ENCODE measurements around the gene CDK2.
"Not testable (repeated sequence)": the region's sequence is repeated elsewhere in the genome, so short reads cannot be mapped to it uniquely, and the experiment has no call there.

The CDK2 gene

DNA sequence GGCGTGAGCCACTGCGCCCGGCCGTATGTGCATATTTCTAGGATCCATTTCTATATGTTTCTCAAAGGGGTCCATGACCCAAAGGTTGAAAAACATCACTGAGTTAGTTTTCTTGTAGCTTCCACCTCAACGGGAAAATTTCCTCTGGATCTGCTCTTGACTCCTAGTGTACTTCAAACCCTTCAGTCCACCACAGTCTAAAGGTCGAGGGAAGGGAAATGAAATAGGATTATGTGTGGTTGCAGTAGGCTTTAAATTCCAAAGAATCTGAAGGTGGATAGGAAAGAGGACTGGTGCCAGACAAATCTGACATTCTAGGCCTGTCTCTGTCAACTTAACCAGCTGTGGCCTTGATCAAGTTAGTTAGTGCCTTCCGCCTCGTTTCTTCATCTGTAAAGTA lies 28.7 kb downstream of the CDK2 start:
- no peak overlapping the region for H3K4me3 ChIP-seq (ENCODE audit: low read depth, low read length)
- TF ChIP-seq, protein P1, sequence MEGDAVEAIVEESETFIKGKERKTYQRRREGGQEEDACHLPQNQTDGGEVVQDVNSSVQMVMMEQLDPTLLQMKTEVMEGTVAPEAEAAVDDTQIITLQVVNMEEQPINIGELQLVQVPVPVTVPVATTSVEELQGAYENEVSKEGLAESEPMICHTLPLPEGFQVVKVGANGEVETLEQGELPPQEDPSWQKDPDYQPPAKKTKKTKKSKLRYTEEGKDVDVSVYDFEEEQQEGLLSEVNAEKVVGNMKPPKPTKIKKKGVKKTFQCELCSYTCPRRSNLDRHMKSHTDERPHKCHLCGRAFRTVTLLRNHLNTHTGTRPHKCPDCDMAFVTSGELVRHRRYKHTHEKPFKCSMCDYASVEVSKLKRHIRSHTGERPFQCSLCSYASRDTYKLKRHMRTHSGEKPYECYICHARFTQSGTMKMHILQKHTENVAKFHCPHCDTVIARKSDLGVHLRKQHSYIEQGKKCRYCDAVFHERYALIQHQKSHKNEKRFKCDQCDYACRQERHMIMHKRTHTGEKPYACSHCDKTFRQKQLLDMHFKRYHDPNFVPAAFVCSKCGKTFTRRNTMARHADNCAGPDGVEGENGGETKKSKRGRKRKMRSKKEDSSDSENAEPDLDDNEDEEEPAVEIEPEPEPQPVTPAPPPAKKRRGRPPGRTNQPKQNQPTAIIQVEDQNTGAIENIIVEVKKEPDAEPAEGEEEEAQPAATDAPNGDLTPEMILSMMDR (IDR thresholded peaks at IDR 0.05; ENCODE audit: low read depth, low read length), result no peak

DNA sequence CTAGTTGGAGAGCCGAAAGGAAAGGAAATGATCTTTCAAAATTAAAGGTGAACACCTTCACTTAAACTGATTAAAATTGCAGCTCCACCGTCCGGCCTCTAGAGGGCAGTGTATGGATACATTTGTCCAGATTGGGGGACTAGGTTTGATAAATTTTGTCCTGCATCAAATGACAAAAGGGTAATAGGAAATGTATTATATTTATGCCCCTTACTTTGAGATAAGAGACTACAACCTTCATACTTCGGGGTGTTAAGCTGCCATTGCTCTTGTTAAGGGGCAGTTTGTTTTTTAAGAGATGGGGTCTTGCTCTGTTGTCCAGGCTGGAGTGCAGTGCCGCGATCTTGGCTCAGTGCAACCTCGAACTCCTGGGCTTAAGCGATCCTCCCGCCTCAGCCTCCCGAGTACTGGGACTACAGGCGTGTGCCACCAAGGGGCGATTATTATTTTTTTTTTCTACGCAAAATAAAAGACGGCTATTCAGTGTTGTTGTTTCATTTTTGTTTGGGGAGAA lies 29.6 kb downstream of the CDK2 start:
- TF ChIP-seq, protein P1 (IDR thresholded peaks at IDR 0.05; ENCODE audit: low read depth, low read length), result peak; percentile 68
- H3K4me3 ChIP-seq (ENCODE audit: low read depth, low read length), result peak overlapping the region; percentile 73

DNA sequence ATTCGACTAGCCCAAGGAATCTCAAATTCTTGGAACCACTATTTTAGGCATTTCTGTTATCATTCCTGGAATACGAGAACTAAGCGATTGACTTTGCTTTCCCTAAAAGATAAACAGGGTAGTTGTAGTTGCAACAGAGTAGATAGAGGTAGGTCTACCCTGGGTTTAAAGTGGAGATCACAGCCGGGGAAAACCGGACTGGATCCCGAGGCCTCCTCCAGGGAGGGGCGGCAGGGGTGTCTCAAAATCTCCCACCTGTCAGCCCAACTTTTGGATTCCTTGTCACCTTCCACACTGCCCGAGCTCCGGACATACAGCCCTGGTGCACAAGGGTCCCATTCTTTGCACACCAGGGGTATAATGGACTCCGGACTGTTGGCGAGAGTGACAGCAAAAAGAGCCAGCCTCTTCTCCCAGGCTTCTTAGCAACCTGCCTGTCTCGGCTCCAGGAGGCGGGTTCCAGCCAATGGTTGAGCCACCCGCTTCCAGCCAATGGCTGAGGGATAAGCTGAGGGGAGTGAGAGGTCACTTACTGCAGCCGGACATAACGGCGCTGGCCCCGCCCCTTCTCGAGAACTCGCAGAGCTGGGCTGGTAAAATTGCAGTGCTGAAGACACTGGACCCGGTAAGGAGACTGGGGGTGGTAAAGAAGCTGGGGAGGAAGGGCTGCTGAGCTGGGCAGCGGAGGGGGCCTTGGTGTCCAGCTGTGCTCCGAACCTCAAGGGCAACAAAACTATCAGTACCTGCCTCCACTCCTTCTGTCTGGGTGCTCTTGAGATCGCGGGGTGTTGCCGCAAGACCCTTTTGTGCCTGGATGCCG lies 30.3 kb downstream of the CDK2 start, which contains the start of gene SUOX:
TSS of gene SUOX (plus strand) at position 562 of the 820 bp plus-strand sequence. CDS start 4,946 bp downstream, outside the sequence.
- TF ChIP-seq, protein P1 (IDR thresholded peaks at IDR 0.05; ENCODE audit: low read depth, low read length), result no peak
- H3K4me3 ChIP-seq (ENCODE audit: low read depth, low read length), result peak within 1 kb of the TSS; percentile 73

DNA sequence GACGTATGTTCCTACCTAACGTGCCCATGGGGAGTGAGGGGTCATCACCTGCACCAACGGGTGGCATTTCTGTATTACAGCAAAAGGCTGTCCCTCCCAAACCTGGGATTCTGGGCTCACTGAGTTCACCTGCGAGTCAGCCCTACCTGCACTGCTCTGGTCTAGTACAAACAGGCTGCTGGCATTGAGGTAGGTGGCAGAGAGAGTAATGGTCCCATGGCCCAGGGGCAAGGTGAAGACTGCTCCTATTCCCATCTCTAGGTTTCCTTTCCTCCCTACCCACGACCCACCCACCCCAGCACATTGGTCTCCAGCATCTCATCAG lies 30.9 kb downstream of the CDK2 start:
- H3K4me3 ChIP-seq (ENCODE audit: low read depth, low read length), result peak overlapping the region; percentile 73
- TF ChIP-seq, protein P1 (IDR thresholded peaks at IDR 0.05; ENCODE audit: low read depth, low read length), result no peak

DNA sequence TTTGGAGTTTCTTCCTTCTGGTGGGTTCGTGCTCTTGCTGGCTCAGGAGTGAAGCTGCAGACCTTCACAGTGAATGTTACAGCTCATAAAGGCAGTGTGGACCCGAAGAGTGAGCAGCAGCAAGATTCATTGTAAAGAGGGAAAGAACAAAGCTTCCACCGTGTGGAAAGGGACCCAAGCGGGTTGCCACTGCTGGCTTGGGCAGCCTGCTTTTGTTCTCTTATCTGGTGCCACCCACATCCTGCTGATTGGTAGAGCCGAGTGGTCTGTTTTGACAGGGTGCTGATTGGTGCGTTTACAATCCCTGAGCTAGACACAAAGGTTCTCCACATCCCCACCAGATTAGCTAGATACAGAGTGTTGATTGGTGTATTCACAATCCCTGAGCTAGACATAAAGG lies 32.9 kb downstream of the CDK2 start:
- H3K4me3 ChIP-seq (ENCODE audit: low read depth, low read length), result not testable (repeated sequence)

DNA sequence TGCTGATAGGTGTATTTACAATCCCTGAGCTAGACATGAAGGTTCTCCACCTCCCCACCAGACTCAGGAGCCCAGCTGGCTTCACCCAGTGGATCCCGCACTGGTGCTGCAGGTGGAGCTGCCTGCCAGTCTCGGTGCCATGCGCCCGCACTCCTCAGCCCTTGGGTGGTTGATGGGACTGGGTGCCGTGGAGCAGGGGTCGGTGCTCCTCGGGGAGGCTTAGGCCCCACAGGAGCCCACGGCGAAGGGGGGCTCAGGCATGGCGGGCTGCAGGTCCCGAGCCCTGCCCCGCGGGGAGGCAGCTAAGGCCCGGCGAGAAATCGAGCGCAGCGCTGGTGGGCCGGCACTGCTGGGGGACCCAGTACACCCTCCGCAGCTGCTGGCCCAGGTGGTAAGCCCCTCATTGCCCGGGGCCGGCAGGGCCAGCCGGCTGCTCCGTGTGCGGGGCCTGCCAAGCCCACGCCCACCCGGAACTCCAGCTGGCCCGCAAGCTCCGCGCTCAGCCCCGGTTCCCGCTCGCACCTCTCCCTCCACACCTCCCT lies 33.4 kb downstream of the CDK2 start:
- not testable (repeated sequence) for H3K4me3 ChIP-seq (ENCODE audit: low read depth, low read length)

DNA sequence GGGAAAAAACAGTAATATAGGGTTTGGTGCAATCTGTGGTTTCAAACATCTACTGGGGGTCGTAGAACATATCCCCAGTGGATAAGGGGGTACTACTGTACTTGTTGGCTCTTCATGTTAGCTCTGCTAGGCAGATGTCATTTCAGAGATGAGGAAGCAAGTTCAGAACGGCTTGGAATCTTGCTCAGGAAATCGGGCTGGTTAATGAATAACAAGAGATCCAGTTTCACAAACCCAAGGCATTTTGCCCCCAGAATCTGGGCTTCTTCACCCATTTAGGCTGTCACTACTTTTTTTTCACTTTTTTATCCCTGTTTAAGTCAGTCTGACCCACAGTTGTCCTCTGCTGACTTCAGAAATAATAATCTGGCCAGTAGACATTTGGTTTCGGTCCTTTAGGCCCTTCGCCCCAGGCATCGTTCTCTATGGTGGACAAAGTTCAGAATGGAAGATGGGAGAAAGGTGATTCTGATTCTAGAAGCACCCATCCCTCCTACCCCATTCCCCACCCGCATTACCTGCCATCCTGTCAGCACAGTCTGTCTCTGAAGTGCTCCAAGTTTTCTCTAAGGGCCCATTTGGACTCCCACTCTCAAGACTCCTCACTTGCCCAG lies 35.0 kb downstream of the CDK2 start:
- no peak overlapping the region for H3K4me3 ChIP-seq (ENCODE audit: low read depth, low read length)
- TF ChIP-seq, protein P1 (IDR thresholded peaks at IDR 0.05; ENCODE audit: low read depth, low read length), result no peak

DNA sequence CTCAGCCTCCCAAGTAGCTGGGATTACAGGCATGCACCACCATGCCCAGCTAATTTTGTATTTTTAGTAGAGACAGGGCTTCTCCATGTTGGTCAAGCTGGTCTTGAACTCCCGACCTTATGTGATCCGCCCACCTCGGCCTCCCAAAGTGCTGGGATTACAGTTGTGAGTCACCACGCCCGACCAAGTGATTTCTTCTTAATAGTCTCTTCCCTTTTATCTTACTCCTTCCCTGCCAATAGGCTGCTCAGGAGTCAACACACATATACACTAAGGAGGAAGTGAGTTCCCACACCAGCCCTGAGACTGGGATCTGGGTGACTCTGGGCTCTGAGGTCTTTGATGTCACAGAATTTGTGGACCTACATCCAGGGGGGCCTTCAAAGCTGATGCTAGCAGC lies 36.7 kb downstream of the CDK2 start:
- H3K4me3 ChIP-seq (ENCODE audit: low read depth, low read length), result not testable (repeated sequence)
